Right atrium auricular region (tissue), 2 donors: ENCODE data around the gene SLC1A1. TPM values are rescaled to one million over a fixed set of nuclear protein-coding genes. Genes with fewer than 3 reads are reported as not detected.

Experiments
- DNase-seq: peaks from one replicate; pipeline ENCODE4 v3.0.0-alpha.2; 2019; ENCODE audit warnings: low spot score
- H3K27ac ChIP-seq, 2 donors: fragments of 200-600 bp; sonication (generic); 1 replicate in 1 of 2; 2 replicates in 1 of 2; pipeline ENCODE4 v1.5.1; 2016 to 2019
- H3K27me3 ChIP-seq, 2 donors: fragments of 200-600 bp; sonication (generic); one replicate each; pipeline versions ENCODE4 v1.5.1 to v1.6.0; 2017 to 2019
- H3K36me3 ChIP-seq: fragments of 200-600 bp; sonication (generic); one replicate; pipeline ENCODE4 v1.5.1; 2016
- H3K4me1 ChIP-seq, 2 donors: fragments of 200-600 bp; sonication (generic); one replicate each; pipeline versions ENCODE4 v1.5.1 to v1.6.0; 2017 to 2019
- H3K4me3 ChIP-seq, 2 donors: fragments of 200-600 bp; sonication (generic); 1 replicate in 1 of 2; 2 replicates in 1 of 2; pipeline ENCODE4 v1.5.1; 2017 to 2019; ENCODE audit warnings: mild to moderate bottlenecking in 1 of 2, moderate library complexity in 1 of 2
- H3K9me3 ChIP-seq, 2 donors: fragments of 200-600 bp; sonication (generic); one replicate each; pipeline ENCODE4 v1.5.1; 2019
- CTCF ChIP-seq, 2 donors: fragments of 200-600 bp; sonication (generic); IDR thresholded peaks; one replicate each; pipeline ENCODE4 v1.5.1; 2019; ENCODE audit warnings: antibody characterized with exemption in 2 of 2
- total RNA-seq, 2 donors: library from RNA; depleted of rRNA; stranded (reverse); fragments of >200 nt; gene quantifications; one replicate each; pipeline ENCODE4 v1.1.0, GENCODE V29; 2016

The SLC1A1 gene
- total RNA-seq, 2 donors from 2014 or later = 2.6 to 2.9 TPM

GRCh38 chr9:4490705-4491625 is 697 bp downstream of the SLC1A1 start:
- Histone ChIP-seq H3K9me3 (no peaks in the 10 kb centered on the region), H3K36me3 (no peaks in the 10 kb centered on the region), H3K4me1 (peaks cover 0 to 13% of the 10 kb centered on the region in 2 donors), H3K4me3 (peak overlapping the region; percentile 58 to 78), H3K27me3 (no peaks in the 10 kb centered on the region), H3K27ac (peak overlapping the region; percentile 59 to 64)
- DNase-seq = no peak
- no peak for TF ChIP-seq CTCF (IDR thresholded peaks at IDR 0.05)

DNA sequence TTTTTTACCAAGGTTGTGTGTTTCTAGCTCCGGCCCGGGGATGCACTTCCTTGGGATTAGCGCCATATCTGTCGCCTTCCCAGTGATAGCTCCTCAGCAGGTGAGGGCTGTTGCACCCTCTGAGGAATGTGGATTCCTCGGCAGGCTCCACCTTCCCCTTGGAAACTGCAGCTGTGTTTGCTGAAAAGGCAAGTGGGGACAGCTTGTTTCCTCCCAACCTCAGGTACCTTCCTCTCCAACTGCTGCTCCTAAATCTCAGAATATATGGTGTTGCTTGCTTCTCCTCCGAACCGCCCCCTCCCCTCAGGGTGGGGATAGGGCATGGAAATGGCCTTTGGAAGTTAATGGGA is 1.3 kb downstream of the SLC1A1 start:
- DNase-seq = no peak
- Histone ChIP-seq H3K4me3 (peak overlapping the region; percentile 58 to 78), H3K9me3 (no peaks in the 10 kb centered on the region), H3K4me1 (peaks cover 0 to 13% of the 10 kb centered on the region in 2 donors), H3K36me3 (no peaks in the 10 kb centered on the region), H3K27me3 (no peaks in the 10 kb centered on the region), H3K27ac (no peak overlapping the region)
- TF ChIP-seq CTCF (IDR thresholded peaks at IDR 0.05) = no peak

- TF ChIP-seq CTCF (IDR thresholded peaks at IDR 0.05) = no peak
- H3K27ac ChIP-seq = no peak overlapping the region
- peaks cover 0 to 13% of the 10 kb centered on the region in 2 donors for H3K4me1 ChIP-seq
- H3K4me3 ChIP-seq = no peak overlapping the region
- H3K9me3 ChIP-seq = no peaks in the 10 kb centered on the region
- no peak for DNase-seq
- no peaks in the 10 kb centered on the region for H3K27me3 ChIP-seq
- no peaks in the 10 kb centered on the region for H3K36me3 ChIP-seq
These were observed 4.1 kb downstream of the SLC1A1 start for GRCh38 chr9:4494332-4494731.

GRCh38 chr9:4494806-4495205 is 4.5 kb downstream of the SLC1A1 start:
- no peaks in the 10 kb centered on the region for H3K9me3 ChIP-seq
- TF ChIP-seq CTCF (IDR thresholded peaks at IDR 0.05) = no peak
- no peak for DNase-seq
- H3K36me3 ChIP-seq = no peaks in the 10 kb centered on the region
- no peak overlapping the region for H3K4me3 ChIP-seq
- no peak overlapping the region for H3K27ac ChIP-seq
- H3K4me1 ChIP-seq = peaks cover 0 to 13% of the 10 kb centered on the region in 2 donors
- H3K27me3 ChIP-seq = no peaks in the 10 kb centered on the region

GRCh38 chr9:4495537-4495936 is 5.3 kb downstream of the SLC1A1 start:
- Histone ChIP-seq H3K36me3 (no peaks in the 10 kb centered on the region), H3K27ac (no peak overlapping the region), H3K4me3 (no peak overlapping the region), H3K4me1 (peaks cover 0 to 13% of the 10 kb centered on the region in 2 donors), H3K9me3 (no peaks in the 10 kb centered on the region), H3K27me3 (no peaks in the 10 kb centered on the region)
- DNase-seq = no peak
- no peak for TF ChIP-seq CTCF (IDR thresholded peaks at IDR 0.05)
